ENCODE measurements around the gene KIAA0040.

KIAA0040 gene

DNA sequence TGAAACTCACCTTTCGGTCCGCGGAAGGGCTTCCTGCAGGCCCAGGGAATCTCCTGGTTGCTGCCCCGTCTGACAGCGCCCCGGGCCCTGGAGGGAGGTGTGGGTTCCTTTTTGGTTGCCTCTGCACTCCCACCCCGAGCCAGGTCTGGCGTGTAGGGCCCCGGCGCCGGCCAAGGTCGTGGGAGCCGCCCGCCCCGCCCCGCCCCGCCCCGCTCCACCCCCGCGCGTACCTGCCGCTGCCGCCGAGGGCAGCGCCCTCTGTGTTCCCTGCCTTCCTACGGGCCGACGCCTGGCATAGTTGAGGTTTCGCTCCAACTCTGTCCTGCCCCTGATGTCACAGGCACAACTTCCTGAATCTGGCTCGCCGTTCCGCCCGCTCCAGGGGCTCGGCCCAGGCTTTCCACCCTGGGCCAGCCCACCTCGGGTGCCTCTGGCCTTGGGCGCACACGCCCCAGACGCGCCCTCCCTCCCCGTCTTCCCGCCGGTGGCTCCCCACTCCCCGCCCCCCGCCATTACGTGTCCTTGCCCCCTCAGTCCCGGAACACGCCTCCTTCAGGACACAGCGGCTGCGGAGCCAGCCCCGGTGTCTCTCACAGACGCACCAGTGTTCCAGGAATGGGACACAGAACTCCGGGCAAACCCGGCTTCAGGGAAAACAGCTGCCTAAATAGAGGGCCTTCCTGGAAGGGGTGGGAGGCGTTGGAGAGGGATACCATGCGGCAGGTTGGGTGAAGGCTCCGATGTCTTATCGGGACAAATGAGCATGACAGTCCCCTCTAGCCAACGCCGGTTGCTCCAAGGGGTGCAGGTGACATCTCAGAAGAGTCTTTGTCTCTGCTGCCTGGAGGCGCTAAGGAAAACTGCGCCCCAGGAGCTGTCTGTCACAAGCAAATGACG is at the start of gene KIAA0040:
Gene KIAA0040 (minus strand): TSS at position 147 of the 897 bp plus-strand sequence. CDS start 31,763 bp downstream, outside the sequence.
- DNase-seq, result peak; percentile 86

GRCh38 chr1:175237389-175237788 is 44.8 kb upstream of the KIAA0040 start:
- no peak for DNase-seq

DNA sequence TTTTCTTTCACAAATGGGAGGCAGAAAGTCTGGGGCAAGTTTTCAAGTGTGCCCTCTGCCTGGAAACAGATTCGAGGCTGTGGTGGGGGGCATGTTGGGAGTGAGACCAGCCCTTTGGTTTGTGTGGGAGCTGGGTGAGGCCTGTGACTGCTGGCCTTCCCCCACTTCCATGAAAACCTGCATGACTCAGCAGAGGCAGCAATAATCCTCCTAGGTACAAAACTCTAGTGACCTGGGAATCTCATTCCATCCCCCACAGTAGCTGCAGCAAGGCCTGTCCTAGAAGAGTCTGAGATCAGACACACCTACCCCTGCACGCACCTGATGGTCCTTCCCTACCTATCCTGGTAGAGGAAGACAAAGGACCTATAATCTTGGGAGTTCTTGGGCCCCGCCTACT is 42.1 kb upstream of the KIAA0040 start:
- DNase-seq, result no peak

GRCh38 chr1:175232335-175232734 is 39.8 kb upstream of the KIAA0040 start:
- no peak for DNase-seq

DNA sequence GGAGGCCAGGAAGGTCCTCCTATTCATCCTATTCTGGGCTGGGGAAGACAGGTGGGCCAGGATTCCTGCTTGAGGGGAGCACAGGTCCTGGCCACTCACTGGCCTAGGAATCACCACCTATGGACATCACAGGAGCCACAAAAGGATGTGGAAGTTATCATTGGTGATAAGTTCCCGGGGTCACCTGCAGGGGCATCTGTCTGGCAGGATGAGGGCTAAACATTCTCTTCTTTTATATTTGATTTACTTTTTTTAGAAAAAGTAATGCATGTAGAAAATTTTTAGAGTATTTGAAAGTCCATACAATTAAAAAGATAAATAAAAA is 33.2 kb upstream of the KIAA0040 start:
- no peak for DNase-seq

- no peak for DNase-seq
Measured at GRCh38 chr1:175222296-175222938, 29.8 kb upstream of the KIAA0040 start.

DNA sequence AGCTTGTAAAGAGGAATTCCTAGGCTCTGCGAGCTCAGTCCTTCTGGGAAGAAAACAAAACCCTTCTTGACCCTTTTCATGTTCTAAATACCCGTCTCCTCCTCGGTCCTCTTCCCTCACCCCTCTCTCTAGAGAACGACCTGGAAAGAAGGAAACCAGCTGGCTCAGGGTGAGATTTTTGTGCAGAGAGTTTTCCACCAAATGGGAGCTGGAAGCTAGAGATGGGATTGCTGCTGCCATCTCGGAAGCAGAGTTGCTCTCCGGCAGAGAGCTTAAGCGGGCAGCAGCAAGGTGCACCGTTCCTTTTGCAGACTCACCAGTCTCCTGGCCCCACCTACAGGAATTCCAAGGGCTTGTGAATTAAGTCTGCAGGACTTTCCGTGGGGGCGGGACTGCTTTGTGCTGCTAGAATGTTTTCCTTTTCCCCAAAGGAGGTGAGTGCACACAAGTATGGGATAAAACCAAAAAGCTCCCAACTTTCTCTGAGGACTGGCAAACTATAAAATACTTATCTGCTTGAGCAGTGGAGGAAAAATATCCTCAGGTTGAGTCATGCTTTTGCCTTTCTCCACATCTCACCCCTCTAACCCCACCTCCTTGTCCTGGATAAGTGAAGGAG is 29.1 kb upstream of the KIAA0040 start:
- DNase-seq, result no peak

GRCh38 chr1:175220853-175221556 is 28.4 kb upstream of the KIAA0040 start:
- DNase-seq, result no peak

DNA sequence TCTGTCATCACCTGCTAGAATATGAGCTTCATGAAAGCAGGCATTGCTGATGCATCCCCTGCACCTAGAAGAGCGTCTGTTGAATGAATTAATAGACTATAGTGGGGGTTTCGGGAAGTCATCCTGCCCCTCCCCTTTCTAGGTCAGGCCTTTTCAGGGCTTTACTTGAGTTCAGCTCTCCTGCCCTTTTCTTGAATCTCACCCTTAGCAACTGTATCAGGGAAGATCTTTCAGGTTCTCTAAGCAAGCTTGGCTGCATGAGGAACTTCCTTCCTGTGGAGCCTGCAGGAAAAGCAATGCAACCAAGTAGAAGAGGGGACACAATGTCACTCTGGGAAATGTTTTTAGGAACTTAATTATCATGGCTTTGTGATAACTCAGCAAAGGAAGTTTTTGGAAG is 27.2 kb upstream of the KIAA0040 start:
- DNase-seq, result no peak

- no peak for DNase-seq
Measured at GRCh38 chr1:175218786-175219434, 26.3 kb upstream of the KIAA0040 start.

DNA sequence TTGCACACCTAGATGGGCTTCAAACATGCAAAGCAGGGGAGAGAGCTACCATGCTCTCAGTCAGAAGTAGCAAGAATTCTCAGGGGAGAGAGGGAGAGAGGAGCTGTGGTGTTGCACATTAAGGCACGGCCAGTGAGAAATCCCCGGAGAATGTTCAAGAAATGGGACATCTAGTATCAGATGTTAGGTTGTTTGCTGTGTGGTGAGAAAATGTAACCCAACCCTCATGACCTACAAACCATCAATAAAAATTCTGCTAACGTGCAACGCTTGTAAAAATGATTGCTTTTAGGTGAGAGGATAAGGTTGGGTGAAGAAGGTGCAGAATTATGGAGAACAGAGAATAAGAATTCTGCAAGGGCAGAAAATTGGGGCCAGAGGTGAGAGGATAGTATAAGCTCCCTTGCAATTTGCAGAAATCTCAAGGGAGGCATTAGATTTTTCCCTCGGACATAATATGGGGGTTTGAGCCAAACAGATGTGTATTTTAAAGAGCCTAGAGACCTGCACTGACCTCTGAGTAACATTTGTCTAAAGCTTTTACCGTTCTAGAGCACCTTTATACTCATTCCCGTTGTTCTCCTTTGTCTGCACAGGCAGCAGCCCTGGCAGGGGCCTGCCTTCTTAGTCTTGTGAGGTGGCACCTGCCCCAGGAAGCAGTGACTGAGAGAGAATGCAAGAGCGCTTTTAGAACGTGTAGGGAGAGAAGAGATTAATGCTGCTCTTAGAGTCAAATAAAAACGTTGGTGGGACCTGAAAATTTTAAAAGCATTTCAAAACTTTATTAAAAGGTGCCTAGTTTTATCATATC is 25.4 kb upstream of the KIAA0040 start:
- no peak for DNase-seq

DNA sequence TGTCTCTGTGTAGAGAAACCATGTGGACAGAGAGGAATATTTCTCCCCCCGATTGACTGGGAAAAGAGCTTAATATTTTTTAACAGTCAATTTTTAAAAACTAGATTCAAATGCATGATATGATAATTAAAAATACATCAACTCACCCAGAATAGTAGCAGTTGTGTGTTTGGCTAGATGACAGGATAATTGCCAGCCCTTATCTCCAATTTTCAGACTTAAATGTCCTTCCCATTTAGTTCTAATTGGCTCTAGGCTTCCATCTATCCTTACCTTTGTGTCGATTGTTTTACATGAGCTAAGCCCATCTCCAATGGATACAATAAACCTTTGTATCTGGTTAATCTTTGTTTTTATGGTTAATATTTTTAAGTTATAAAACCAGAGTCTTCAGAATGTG is 23.9 kb upstream of the KIAA0040 start:
- DNase-seq, result no peak

DNA sequence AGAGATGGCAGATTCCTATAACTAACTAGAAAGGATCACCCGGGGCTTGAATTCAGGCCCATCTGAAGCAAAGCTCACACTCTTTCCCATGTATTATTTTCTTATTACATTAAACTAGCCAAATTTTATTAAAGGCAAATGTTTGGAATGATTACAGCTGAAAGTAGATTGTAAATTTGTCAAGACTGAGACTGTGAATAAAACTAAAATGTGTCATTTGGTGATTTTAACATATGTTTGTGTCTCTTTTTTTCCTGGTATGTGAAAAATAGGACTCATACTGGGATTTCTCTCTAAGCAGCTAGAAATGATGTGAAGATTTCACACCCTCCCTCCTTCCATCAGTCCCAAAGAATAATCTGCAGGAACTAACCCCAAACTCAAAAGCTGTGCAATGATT is 19.1 kb upstream of the KIAA0040 start:
- no peak for DNase-seq

DNA sequence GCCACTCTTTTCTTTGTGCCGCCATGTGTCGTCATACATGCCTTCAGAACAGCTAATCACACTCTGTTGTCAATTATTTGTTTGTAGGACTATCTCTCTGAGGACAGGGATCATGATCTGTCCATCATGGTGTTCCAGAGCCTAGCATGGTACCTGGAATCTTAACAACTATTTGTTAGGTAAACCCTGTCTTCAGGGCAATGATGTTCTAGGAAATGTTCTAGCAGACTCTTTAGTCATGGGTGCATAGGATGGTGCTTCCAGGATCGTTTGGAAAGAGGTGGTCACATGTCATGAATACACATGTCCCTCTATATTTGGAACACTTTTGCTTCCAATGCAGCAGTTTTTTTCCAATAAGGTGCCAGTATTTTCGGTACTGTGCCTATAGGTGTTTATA is 18.2 kb upstream of the KIAA0040 start:
- DNase-seq, result no peak

- DNase-seq, result no peak
Measured at GRCh38 chr1:175209493-175209921, 16.9 kb upstream of the KIAA0040 start.

- DNase-seq, result peak; percentile 77
Measured at GRCh38 chr1:175208773-175209492, 16.4 kb upstream of the KIAA0040 start.

GRCh38 chr1:175207971-175208370 is 15.4 kb upstream of the KIAA0040 start:
- DNase-seq, result no peak

GRCh38 chr1:175206687-175207086 is 14.1 kb upstream of the KIAA0040 start:
- no peak for DNase-seq

DNA sequence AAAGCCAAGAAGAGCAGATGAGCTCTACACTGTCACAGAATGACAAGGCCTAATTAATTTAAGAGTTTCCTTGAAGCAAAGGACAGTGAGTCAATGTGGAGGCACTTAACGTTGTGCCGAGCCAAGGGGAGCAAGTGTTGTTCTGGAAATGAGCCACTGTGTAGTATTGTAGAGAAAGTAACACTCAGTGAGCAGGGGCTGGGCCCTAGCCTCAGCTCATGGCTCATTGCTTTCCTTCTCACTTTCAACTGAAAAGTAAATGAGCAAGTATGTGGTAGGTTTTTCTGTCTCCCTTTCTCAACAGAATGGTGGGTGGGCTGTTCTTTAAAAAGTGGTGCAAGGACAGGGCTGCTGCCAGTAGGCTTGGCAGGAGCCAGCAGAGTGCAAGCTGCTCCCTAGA is 11.8 kb upstream of the KIAA0040 start:
- DNase-seq, result no peak

GRCh38 chr1:175203570-175204068 is 11.0 kb upstream of the KIAA0040 start:
- DNase-seq, result no peak
